SK-N-MC (cell line): ENCODE measurements around the gene ME2.

Experiments
- EZH2 ChIP-seq: fragments of 200-600 bp; sonication (generic); IDR thresholded peaks from one replicate; pipeline ENCODE4 v1.6.1; 2017; ENCODE audit warnings: antibody characterized with exemption
- FOXP2 ChIP-seq: optimal IDR thresholded peaks from 2 replicates; pipeline ENCODE3; 2011; ENCODE audit warnings: mild to moderate bottlenecking, moderate library complexity; ENCODE audit not compliant: insufficient read depth; ENCODE audit errors: extremely low read length, control extremely low read depth
- POLR2AphosphoS5 ChIP-seq: IDR thresholded peaks from 2 replicates; pipeline ENCODE4 v1.6.1; 2012; ENCODE audit warnings: mild to moderate bottlenecking, low read depth, low read length, borderline replicate concordance

DNA sequence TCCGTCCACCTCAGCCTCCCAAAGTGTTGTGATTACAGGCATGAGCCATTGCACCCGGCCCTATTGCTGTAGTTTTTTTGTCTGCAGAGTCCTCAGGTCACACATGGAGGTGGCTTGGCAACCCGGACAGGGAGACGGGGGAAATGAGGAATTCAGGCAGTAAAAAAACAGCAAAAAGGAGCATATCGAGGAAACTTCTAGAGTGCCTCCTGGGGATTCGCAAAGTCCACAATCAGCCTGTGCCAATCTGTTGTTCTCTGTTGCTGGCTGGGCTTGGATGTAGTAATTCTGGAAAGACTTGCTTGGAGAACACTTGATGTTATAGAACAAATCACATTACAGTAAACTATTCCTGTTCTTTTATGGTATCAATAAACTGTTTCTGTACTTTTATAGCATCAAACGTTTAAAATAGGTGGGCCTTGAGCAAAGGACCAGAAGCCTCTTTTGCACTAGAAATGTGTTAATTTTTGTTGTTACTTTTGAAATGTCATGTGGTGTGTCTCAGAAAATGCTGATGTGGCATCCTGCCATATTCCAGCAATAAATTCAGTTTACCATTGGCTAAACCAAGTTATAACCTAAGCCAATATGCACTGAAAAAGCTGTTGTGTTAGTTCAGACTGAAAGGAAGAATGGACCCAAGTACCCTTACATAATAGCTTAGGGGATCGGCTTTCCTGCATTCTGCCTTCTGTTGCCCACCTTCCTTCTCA is 103.3 kb downstream of the ME2 start:
- TF ChIP-seq EZH2 (no peak), POLR2AphosphoS5 (no peak), FOXP2 (no peak)
